ENCODE results near the gene SEC24B.

DNA sequence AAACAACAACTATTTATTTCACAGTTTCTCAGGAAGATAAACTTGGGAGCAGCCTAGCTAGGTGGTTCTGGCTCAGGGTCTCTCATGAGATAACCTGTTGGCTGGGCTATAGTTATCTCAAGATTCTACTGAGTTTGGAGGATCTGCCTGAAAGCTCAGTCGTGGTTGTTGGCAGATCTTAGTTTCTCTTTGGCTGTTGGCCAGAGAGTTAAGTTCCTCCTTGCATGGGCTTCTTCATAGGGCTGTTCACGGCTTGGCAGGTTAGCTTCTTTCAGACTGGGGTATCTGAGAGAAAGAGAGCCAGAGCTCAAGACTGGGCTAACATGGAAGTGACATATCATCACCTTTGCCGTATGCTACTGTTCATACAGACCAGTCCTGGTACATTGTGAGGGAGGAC lies 28.7 kb downstream of the SEC24B start:
- TF ChIP-seq, protein P1, sequence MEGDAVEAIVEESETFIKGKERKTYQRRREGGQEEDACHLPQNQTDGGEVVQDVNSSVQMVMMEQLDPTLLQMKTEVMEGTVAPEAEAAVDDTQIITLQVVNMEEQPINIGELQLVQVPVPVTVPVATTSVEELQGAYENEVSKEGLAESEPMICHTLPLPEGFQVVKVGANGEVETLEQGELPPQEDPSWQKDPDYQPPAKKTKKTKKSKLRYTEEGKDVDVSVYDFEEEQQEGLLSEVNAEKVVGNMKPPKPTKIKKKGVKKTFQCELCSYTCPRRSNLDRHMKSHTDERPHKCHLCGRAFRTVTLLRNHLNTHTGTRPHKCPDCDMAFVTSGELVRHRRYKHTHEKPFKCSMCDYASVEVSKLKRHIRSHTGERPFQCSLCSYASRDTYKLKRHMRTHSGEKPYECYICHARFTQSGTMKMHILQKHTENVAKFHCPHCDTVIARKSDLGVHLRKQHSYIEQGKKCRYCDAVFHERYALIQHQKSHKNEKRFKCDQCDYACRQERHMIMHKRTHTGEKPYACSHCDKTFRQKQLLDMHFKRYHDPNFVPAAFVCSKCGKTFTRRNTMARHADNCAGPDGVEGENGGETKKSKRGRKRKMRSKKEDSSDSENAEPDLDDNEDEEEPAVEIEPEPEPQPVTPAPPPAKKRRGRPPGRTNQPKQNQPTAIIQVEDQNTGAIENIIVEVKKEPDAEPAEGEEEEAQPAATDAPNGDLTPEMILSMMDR (IDR thresholded peaks at IDR 0.05; ENCODE audit: poor library complexity): no peak
- TF ChIP-seq EZH2 (IDR thresholded peaks at IDR 0.05; ENCODE audit: borderline replicate concordance): no peak
- TF ChIP-seq EZH2phosphoT487 (IDR thresholded peaks at IDR 0.05; ENCODE audit: low read depth, severe bottlenecking, unreplicated experiment): no peak

Measured in hepatocyte (in vitro differentiated cells).